HEK293 (cell line): Measurements from ENCODE around the gene SULT4A1.

Experiments used
- CTCF ChIA-PET: fragments of 350-600 bp; formaldehyde crosslinking; extraction: SDS; loops from one replicate; lab custom pipeline; 2021; ENCODE audit warnings: antibody characterized with exemption; lab: Yijun Ruan, JAX
- POLR2A ChIA-PET: fragments of 300-600 bp; formaldehyde crosslinking; extraction: SDS; loops from one replicate; lab custom pipeline; 2020; ENCODE audit warnings: antibody characterized with exemption, inconsistent platforms; lab: Yijun Ruan, JAX
- H3K27ac ChIP-seq: fragments of 200-500 bp; sonication (Bioruptor generic); 2 replicates; pipeline ENCODE4 v1.5.1; 2014; ENCODE audit warnings: low read depth, low read length, control low read depth, inconsistent platforms; ENCODE audit errors: extremely low read depth
- H3K36me3 ChIP-seq, 2 experiments: fragments of 200-500 bp in 1 of 2; sonication (Bioruptor generic) in 1 of 2; 1 replicate in 1 of 2; 2 replicates in 1 of 2; pipeline ENCODE4 v1.5.1; 2014 to 2017; ENCODE audit warnings: inconsistent platforms in 2 of 2, low read length in 2 of 2; ENCODE audit not compliant: control insufficient read depth in 2 of 2, insufficient read depth in 1 of 2
- H3K4me1 ChIP-seq: fragments of 200-500 bp; sonication (Bioruptor generic); 2 replicates; pipeline ENCODE4 v1.5.1; 2014; ENCODE audit warnings: mild to moderate bottlenecking, low read length, inconsistent platforms; ENCODE audit not compliant: control insufficient read depth, insufficient read depth
- H3K4me3 ChIP-seq: 2 replicates; pipeline ENCODE4 v1.5.1; 2011; ENCODE audit warnings: low read depth, mild to moderate bottlenecking, control low read depth, low read length, moderate library complexity
- H3K9me3 ChIP-seq: fragments of 200-500 bp; sonication (Bioruptor generic); 2 replicates; pipeline ENCODE4 v1.5.1; 2014; ENCODE audit warnings: low read depth, low read length, inconsistent platforms; ENCODE audit not compliant: control insufficient read depth, insufficient read depth
- KLF8 ChIP-seq: fragments of 450-650 bp; formaldehyde crosslinking; IDR thresholded peaks from 2 replicates; pipeline ENCODE4 v1.5.1; 2016; ENCODE audit warnings: missing biosample characterization, missing genetic modification characterization
- MYNN ChIP-seq: fragments of 450-650 bp; formaldehyde crosslinking; IDR thresholded peaks from 2 replicates; pipeline ENCODE4 v1.5.1; 2016; ENCODE audit warnings: missing biosample characterization, missing genetic modification characterization, borderline replicate concordance
- ZFP3 ChIP-seq: fragments of 450-650 bp; formaldehyde crosslinking; IDR thresholded peaks from 2 replicates; pipeline ENCODE4 v1.5.1; 2016; ENCODE audit warnings: low read depth, missing biosample characterization, missing genetic modification characterization
- ZNF10 ChIP-seq: fragments of 450-650 bp; formaldehyde crosslinking; IDR thresholded peaks from 2 replicates; pipeline ENCODE4 v1.5.1; 2017; ENCODE audit warnings: missing biosample characterization, missing genetic modification characterization
- ZNF155 ChIP-seq: fragments of 450-650 bp; formaldehyde crosslinking; IDR thresholded peaks from 2 replicates; pipeline ENCODE4 v1.5.1; 2016; ENCODE audit warnings: missing biosample characterization, missing genetic modification characterization
- ZNF2 ChIP-seq: fragments of 450-650 bp; formaldehyde crosslinking; IDR thresholded peaks from 2 replicates; pipeline ENCODE4 v1.5.1; 2016; ENCODE audit warnings: missing biosample characterization, missing genetic modification characterization
- ZNF366 ChIP-seq: fragments of 450-650 bp; formaldehyde crosslinking; conservative IDR thresholded peaks from 2 replicates; pipeline ENCODE4 v1.5.1; 2016; ENCODE audit warnings: missing biosample characterization, missing genetic modification characterization
- ZNF394 ChIP-seq: fragments of 450-650 bp; formaldehyde crosslinking; IDR thresholded peaks from 2 replicates; pipeline ENCODE4 v1.5.1; 2016; ENCODE audit warnings: missing biosample characterization, missing genetic modification characterization, mild to moderate bottlenecking, moderate library complexity, borderline replicate concordance
- ZNF747 ChIP-seq: fragments of 450-650 bp; formaldehyde crosslinking; IDR thresholded peaks from 2 replicates; pipeline ENCODE4 v1.5.1; 2016; ENCODE audit warnings: missing biosample characterization, missing genetic modification characterization
- ZSCAN16 ChIP-seq: fragments of 450-650 bp; formaldehyde crosslinking; IDR thresholded peaks from 2 replicates; pipeline ENCODE4 v1.5.1; 2016; ENCODE audit warnings: missing biosample characterization, missing genetic modification characterization
- TF ChIP-seq, protein P1 (sequence below): fragments of 450-650 bp; formaldehyde crosslinking; IDR thresholded peaks from 2 replicates; pipeline ENCODE4 v1.5.1; 2016; ENCODE audit warnings: missing biosample characterization, missing genetic modification characterization
- TF ChIP-seq, protein P2 (sequence below): fragments of 450-650 bp; formaldehyde crosslinking; IDR thresholded peaks from 2 replicates; pipeline ENCODE4 v1.5.1; 2017; ENCODE audit warnings: missing biosample characterization, missing genetic modification characterization
- TF ChIP-seq, protein P3 (sequence below): fragments of 450-650 bp; formaldehyde crosslinking; IDR thresholded peaks from 2 replicates; pipeline ENCODE4 v1.5.1; 2016; ENCODE audit warnings: missing biosample characterization, missing genetic modification characterization
- TF ChIP-seq, protein P4 (sequence below): fragments of 450-650 bp; formaldehyde crosslinking; IDR thresholded peaks from 2 replicates; pipeline ENCODE4 v1.5.1; 2016; ENCODE audit warnings: missing biosample characterization, missing genetic modification characterization, low read depth

SULT4A1 gene

DNA sequence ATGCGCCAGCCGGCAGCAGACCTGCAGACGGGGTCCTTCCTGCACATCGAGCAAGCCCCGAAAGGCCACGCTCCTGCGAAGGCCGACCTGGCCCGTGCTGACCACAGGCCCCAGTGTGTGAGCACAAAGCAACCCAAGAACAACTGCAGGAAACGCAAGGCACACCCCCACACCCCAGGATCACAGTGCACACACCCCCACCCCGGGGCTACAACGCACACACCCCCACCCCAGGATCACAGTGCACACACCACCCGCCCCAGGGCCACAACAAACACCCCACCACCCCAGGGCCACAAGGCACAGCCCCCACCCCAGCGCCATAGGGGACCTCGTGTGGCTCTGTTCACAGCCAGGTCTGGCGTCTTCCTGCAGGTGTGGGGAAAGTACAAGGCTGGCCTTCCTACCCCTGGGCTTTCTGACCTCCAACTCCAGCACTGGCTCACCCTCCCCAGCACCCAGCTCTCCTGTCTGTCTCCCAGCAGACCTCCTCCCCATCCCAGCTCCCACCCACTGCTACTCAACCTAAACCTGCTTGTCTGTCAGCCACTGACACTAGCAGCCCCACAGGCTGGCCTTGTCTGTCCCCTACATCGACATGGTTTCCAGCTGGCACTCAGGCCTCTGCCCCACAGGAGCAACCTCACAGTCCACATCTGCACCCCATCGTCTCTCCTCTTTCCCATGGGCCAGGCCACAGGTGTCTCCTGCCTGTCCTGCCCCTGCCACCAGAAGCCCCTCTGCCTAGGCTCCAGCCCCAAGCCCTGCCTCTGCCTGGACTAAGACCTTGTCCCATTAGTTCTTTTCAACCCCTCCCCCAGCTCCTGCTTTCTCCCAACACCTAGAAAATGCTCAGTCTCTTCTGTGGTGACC is 29.7 kb downstream of the SULT4A1 start (continued):
- TF ChIP-seq, protein P1, sequence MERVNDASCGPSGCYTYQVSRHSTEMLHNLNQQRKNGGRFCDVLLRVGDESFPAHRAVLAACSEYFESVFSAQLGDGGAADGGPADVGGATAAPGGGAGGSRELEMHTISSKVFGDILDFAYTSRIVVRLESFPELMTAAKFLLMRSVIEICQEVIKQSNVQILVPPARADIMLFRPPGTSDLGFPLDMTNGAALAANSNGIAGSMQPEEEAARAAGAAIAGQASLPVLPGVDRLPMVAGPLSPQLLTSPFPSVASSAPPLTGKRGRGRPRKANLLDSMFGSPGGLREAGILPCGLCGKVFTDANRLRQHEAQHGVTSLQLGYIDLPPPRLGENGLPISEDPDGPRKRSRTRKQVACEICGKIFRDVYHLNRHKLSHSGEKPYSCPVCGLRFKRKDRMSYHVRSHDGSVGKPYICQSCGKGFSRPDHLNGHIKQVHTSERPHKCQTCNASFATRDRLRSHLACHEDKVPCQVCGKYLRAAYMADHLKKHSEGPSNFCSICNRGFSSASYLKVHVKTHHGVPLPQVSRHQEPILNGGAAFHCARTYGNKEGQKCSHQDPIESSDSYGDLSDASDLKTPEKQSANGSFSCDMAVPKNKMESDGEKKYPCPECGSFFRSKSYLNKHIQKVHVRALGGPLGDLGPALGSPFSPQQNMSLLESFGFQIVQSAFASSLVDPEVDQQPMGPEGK: no peak
- TF ChIP-seq, protein P2, sequence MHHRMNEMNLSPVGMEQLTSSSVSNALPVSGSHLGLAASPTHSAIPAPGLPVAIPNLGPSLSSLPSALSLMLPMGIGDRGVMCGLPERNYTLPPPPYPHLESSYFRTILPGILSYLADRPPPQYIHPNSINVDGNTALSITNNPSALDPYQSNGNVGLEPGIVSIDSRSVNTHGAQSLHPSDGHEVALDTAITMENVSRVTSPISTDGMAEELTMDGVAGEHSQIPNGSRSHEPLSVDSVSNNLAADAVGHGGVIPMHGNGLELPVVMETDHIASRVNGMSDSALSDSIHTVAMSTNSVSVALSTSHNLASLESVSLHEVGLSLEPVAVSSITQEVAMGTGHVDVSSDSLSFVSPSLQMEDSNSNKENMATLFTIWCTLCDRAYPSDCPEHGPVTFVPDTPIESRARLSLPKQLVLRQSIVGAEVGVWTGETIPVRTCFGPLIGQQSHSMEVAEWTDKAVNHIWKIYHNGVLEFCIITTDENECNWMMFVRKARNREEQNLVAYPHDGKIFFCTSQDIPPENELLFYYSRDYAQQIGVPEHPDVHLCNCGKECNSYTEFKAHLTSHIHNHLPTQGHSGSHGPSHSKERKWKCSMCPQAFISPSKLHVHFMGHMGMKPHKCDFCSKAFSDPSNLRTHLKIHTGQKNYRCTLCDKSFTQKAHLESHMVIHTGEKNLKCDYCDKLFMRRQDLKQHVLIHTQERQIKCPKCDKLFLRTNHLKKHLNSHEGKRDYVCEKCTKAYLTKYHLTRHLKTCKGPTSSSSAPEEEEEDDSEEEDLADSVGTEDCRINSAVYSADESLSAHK (tag by site-specific recombination): no peak
- TF ChIP-seq ZNF2 (tag by site-specific recombination): no peak
- TF ChIP-seq ZNF394 (tag by site-specific recombination): no peak
- no peak for TF ChIP-seq ZSCAN16 (tag by site-specific recombination)
- TF ChIP-seq MYNN (tag by site-specific recombination): no peak
- no peak for TF ChIP-seq ZNF366 (tag by site-specific recombination)

DNA sequence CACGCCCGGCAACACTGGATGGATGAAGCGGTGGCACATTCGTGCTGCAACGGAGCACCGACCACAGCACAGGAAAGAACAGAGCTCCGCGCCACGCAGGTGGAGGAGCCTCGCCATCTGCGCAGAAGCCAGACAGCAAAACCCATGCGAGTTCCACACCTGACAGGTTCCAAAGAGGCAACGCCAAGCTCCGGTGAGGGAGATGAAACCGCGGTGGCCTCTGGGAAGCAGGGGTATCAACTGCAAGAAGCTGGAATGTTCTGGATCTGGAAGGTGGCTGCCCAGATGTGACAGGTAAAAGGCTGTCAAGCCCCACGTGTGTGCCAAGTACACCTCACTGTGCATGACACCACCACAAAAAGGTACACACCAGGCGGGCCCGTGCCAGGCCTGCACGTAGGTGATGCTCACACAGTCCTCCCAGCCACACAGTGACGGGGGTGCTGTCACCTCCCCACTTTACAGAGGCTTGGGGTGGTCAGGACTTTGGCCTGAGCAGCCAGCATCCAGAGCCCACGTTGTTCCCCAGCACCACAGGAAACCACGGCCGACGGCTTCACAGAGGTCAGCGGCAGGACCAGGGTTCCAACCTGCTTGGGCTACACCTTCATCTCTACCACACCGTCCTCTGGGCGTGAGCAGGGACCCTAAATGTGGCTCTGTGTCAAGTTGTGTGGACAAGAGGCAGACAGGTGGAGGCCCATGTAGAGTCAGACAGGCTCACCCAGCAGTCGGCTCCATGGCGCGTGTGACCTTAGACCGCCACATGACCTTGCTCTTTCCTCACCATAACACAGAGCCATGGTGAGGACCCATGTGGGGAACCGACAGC is 30.5 kb downstream of the SULT4A1 start:
- POLR2A ChIA-PET: no interaction called here
- no peaks in the 10 kb centered on the region for H3K9me3 ChIP-seq
- CTCF ChIA-PET: no interaction called here
- TF ChIP-seq KLF8 (no peak), ZNF155 (no peak), ZNF10 (tag by site-specific recombination) (no peak), ZNF747 (no peak), ZFP3 (no peak)
- TF ChIP-seq, protein P3, sequence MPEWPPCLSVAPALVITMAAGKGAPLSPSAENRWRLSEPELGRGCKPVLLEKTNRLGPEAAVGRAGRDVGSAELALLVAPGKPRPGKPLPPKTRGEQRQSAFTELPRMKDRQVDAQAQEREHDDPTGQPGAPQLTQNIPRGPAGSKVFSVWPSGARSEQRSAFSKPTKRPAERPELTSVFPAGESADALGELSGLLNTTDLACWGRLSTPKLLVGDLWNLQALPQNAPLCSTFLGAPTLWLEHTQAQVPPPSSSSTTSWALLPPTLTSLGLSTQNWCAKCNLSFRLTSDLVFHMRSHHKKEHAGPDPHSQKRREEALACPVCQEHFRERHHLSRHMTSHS (tag by site-specific recombination): no peak
- TF ChIP-seq, protein P4, sequence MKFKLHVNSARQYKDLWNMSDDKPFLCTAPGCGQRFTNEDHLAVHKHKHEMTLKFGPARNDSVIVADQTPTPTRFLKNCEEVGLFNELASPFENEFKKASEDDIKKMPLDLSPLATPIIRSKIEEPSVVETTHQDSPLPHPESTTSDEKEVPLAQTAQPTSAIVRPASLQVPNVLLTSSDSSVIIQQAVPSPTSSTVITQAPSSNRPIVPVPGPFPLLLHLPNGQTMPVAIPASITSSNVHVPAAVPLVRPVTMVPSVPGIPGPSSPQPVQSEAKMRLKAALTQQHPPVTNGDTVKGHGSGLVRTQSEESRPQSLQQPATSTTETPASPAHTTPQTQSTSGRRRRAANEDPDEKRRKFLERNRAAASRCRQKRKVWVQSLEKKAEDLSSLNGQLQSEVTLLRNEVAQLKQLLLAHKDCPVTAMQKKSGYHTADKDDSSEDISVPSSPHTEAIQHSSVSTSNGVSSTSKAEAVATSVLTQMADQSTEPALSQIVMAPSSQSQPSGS (tag by site-specific recombination): no peak
- TF ChIP-seq, all 188 proteins: peak for 0
- H3K27ac ChIP-seq: no peak overlapping the region
- no peak overlapping the region for H3K4me3 ChIP-seq
- no peaks in the 10 kb centered on the region; the same call in 1 of the 2 replicates for H3K4me1 ChIP-seq
- peaks cover 0 to 48% of the 10 kb centered on the region in 2 experiments; a peak in 1 of 3 replicates for H3K36me3 ChIP-seq
